GM21723 (cell line): ENCODE data around the gene LSP1.

ENCODE experiments used
- ATAC-seq: cut with Tn5 transposase; IDR thresholded peaks from one replicate; pipeline ENCODE4 v1.9.1; 2021; ENCODE audit warnings: mild to moderate bottlenecking, moderate library complexity; ENCODE audit not compliant: unreplicated experiment

Gene LSP1

GRCh38 chr11:1824221-1825038, 28.5 kb upstream of the LSP1 start:
- no peak for ATAC-seq

DNA sequence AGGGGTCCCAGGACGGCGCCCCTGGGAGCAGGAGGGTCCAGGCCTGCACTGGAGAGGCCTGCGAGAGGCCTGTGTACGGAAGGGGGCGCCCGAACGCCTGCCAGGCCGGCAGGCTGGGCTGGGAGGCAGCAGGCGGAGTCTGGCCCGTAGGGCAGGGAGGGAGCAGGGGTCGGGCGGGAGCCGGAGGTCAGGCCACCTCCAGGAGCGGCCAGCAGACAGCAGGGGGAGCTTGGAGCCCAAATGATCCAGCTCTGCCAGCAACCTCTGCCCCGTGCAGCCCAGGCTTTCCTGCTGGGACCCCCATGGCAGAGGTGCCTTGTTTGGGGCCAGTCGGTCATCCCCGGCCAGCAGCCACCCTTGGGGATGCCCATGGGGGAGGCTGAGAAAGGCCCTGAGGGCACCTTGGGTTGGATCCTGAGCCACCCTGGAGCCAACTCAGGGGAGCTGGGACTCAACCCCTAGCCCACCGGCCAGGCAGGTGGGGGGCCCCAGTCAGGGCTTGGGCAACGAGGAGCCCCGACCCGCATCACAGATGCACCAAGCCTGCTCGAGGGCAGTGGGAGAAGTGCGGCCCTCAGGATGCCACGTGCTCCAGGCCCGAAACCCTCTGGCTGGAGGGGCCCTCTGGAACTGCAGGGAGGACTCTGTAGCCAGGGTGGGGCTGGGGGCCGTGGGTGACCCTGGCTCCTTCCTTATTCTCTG, 27.7 kb upstream of the LSP1 start:
- ATAC-seq: no peak

DNA sequence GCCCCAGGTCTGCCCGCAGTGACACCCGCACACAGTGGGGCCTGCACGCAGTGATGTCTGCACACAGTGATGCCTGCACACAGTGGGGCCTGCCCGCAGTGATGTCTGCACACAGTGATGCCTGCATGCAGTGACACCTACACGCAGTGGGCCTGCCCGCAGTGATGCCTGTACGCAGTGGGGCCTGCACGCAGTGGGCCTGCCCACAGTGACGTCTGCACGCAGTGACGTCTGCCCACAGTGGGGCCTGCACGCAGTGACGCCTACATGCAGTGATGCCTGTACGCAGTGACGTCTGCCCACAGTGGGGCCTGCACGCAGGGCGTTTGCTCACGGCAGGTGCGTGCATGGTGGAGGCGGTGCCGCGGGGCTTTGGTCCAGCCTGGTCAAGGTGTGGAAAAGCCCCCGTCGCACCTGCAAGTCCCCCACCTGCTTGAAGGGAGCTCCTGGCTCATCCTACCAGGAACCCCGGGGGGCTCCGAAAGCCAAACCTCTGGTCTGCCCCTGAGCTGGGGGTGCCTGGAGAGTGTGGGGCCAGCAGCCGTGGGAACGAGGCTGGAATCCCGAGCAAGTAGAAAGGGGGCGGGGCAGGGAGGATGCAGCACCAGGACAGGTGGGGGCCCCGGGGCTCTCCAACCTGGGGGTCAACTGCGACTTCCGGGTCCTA, 27.0 kb upstream of the LSP1 start:
- no peak for ATAC-seq

- no peak for ATAC-seq
Measured at GRCh38 chr11:1826552-1827094, 26.3 kb upstream of the LSP1 start.

- no peak for ATAC-seq
Measured at GRCh38 chr11:1827095-1827813, 25.6 kb upstream of the LSP1 start.

- ATAC-seq: no peak
Measured at GRCh38 chr11:1827931-1828330, 25.0 kb upstream of the LSP1 start.

DNA sequence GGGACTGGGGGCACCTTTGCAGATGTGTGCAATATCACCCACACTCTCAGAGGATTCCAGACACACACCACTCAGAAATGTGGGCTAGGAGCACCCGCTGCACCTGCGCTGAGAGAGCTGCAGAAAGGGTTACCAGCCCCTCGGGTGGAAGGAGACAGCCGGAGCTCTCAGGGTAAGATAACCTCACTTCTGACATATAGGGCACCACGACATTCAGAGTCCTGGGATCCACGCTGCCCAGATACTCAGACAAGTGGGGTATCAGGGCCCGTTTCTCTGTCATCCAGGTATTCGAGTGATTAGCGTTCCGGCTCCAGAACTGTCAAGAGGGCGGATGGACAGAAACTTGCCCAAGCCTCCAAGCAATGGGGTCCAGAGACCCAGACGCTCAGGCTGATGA, 24.3 kb upstream of the LSP1 start:
- no peak for ATAC-seq

- ATAC-seq: no peak
Measured at GRCh38 chr11:1829039-1829820, 23.7 kb upstream of the LSP1 start.

GRCh38 chr11:1830004-1830321, 22.9 kb upstream of the LSP1 start:
- ATAC-seq: no peak

GRCh38 chr11:1830322-1831223, 22.3 kb upstream of the LSP1 start:
- ATAC-seq: no peak

DNA sequence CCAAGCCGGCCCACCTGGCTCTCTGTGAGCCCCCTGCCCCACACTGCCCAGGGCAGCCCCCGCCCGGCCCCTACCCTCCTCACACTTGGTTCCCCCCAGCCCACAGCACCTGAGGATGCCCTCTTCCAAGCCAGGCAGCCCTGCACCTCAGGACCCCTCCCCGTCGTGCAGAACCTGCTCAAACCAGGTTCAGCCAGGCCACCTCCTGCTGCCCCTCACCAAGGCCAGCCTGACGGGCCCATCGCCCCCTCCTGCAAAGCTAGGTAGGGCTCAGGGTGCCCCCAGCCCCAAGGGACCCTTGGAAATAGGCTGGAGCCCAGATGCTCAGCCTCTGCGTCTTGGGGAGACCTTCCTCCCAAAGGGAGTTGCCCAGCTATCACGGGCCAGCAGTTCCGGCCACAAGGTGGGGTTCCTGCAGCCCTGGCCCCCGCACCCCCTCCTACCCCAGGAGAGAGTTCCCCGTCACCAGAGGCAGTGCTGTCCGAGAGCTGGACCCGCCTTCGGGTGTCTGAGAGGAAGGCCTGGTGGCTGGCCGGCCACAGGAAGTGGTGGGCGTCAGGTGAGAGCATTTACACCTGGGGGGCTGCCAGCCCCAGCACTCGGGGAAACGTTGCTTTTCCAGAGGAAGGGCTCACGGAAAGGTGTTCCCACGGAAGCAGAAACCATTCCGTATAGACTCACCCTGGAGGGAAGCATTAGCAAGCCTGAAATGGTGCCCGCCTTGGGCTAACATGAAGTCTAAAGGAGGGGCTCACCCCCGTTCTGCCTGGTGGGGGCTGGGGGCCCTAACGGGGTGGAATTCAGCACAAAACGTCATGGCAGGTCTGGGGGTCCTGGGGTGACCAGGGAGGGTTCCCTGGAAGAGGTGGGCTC, 21.3 kb upstream of the LSP1 start:
- ATAC-seq: no peak

DNA sequence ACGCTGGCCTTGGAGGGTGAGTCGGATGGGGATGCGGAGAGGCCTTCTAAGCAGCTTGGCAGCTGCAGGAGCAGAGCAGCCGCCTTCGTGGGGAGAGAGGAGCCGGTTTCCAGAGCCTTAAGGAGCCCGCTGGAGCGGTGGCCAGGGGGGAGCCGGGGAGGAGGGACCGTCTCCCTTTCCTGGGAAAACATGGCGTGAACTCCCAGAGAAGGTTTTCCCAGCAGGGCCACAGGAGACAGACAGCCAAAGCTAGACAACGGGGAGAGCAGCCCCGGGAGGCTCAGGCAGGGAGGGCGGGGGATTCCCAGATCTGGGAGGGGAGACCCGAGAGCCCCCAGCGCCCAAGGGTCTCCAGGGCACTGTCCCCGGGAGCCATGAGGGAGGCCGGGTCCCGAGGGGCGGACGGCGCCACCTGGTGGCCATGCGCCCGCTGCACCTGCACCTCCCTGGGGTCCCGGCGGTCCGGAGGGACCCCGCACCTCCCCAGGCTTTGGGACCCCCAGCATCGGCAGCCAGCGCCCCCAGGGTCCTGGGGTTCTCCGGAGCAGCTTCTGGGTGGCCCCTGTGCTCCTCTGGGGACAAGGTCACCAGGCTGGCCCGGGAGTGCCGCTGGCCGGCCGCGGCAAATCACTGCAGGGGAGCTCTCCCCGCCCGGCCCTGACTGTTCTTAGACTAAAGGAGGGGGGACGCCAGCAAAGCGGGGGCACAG, 20.5 kb upstream of the LSP1 start:
- ATAC-seq: no peak

- no peak for ATAC-seq
Measured at GRCh38 chr11:1832920-1833295, 20.0 kb upstream of the LSP1 start.

DNA sequence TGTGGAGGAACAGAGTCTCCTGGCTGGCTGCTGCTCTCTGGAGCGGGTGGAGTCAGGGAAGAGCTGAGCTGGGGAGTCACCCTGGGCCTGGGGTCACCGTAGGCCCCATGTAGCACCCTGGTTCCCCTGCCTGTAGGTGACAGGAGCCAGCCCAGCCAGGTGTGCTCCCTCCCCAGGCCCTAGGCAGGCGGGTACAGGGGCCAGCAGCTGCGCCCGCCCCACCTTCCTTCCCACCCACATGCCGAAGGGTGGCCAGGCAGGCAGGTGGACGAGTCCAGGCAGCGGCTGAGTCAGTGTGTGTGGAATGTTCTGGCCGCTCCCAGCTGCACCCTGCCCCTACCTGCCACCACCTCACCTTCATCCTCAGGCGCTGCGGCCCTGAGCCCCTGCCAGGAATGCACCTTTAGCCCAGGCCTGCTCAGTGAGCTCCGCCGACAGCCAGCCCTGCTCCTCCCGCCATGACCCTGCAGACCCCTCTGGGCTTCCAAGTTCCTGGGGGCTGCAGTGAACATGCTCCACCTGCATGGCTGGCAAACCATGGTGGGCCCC, 18.7 kb upstream of the LSP1 start:
- ATAC-seq: no peak

- ATAC-seq: no peak
Measured at GRCh38 chr11:1834779-1835670, 17.9 kb upstream of the LSP1 start, which contains the start of gene SYT8. Gene SYT8, plus strand, starts transcription at chr11:1834990. Its CDS starts 116 bp downstream, at chr11:1835106.

DNA sequence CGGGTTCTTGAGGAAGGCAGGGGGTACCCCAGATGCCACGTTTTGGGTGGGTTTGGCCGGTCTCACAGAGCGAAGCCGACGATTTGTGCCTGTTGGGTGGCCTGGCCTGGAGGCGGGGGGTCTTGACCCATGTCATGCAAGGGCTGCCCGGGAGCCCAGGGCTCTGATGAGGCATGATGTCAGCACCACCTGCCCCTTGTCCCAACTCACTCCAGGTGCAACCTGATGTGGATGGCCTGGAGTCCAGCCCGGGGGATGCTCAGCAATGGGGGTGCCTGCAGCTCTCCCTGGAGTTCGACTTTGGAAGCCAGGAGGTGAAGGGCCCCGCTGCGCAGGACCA, 17.2 kb upstream of the LSP1 start:
- no peak for ATAC-seq
